ENCODE results near the gene SPDL1. TPM values are rescaled to one million over a fixed set of nuclear protein-coding genes. Genes with fewer than 3 reads are reported as not detected.

SPDL1 gene, protein sequence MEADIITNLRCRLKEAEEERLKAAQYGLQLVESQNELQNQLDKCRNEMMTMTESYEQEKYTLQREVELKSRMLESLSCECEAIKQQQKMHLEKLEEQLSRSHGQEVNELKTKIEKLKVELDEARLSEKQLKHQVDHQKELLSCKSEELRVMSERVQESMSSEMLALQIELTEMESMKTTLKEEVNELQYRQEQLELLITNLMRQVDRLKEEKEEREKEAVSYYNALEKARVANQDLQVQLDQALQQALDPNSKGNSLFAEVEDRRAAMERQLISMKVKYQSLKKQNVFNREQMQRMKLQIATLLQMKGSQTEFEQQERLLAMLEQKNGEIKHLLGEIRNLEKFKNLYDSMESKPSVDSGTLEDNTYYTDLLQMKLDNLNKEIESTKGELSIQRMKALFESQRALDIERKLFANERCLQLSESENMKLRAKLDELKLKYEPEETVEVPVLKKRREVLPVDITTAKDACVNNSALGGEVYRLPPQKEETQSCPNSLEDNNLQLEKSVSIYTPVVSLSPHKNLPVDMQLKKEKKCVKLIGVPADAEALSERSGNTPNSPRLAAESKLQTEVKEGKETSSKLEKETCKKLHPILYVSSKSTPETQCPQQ
- total RNA-seq (2021; ENCODE audit: unreplicated experiment), result 72.6 TPM
- 27.6 TPM for polyA plus RNA-seq (2012; ENCODE audit: insufficient read length)
- percentile 96 among the genes with signal in this experiment for Bru-seq, nascent RNA
- BruChase-seq, experiment 1, labeled RNA remaining after a 2-hour chase, result percentile 97 among the genes with signal in this experiment
- percentile 94 among the genes with signal in this experiment for BruChase-seq, experiment 2, labeled RNA remaining after a 6-hour chase
- long read RNA-seq, transcript SPDL1-201 (12 exons, 2,668 nt), result major isoform, 89 of 162 reads
- long read RNA-seq, partial matches to known transcripts, result 28 of 162 reads
- long read RNA-seq, other reads (novel, unspliced or antisense), result 45 of 162 reads

- in situ Hi-C loops (cut with HindIII; ENCODE audit: low pct_unique_long_range_greater_than_20kb, low sequenced_read_pairs) (no loop called here), intact Hi-C loops (cut with micrococcal nuclease; ENCODE audit: unreplicated experiment) (no loop called here)
- Histone ChIP-seq H3K9me3 (ENCODE audit: control insufficient read depth, insufficient read depth, low read depth, low read length) (no peaks in the 10 kb centered on the region), H3K36me3 (ENCODE audit: control insufficient read depth, insufficient read depth, low read length) (peaks cover 8% of the 10 kb centered on the region), H3K27me3 (ENCODE audit: control insufficient read depth, insufficient read depth, low read length) (no peaks in the 10 kb centered on the region), H3K4me1 (ENCODE audit: control insufficient read depth, insufficient read depth, low read length) (peaks cover 38% of the 10 kb centered on the region), H3K4me3 (ENCODE audit: low read depth in 2 of 2, low read length in 2 of 2) (peak within 1 kb of the TSS; percentile 86 to 88), H3K27ac (ENCODE audit: low read length) (peak within 1 kb of the TSS; percentile 97)
- peak; percentile 90 for DNase-seq (ENCODE audit: low read depth, low spot score)
- TF ChIP-seq, protein P1, sequence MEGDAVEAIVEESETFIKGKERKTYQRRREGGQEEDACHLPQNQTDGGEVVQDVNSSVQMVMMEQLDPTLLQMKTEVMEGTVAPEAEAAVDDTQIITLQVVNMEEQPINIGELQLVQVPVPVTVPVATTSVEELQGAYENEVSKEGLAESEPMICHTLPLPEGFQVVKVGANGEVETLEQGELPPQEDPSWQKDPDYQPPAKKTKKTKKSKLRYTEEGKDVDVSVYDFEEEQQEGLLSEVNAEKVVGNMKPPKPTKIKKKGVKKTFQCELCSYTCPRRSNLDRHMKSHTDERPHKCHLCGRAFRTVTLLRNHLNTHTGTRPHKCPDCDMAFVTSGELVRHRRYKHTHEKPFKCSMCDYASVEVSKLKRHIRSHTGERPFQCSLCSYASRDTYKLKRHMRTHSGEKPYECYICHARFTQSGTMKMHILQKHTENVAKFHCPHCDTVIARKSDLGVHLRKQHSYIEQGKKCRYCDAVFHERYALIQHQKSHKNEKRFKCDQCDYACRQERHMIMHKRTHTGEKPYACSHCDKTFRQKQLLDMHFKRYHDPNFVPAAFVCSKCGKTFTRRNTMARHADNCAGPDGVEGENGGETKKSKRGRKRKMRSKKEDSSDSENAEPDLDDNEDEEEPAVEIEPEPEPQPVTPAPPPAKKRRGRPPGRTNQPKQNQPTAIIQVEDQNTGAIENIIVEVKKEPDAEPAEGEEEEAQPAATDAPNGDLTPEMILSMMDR (IDR thresholded peaks at IDR 0.05), result no peak
- TF ChIP-seq SIN3A (IDR thresholded peaks at IDR 0.05; ENCODE audit: borderline replicate concordance, insufficient read depth, low read depth, low read length) (peak; percentile 96; the same call in 1 of the 2 replicates), POLR2AphosphoS5 (IDR thresholded peaks at IDR 0.05; ENCODE audit: low read depth, low read length) (peak; percentile 98), TCF7L2 (IDR thresholded peaks at IDR 0.05; ENCODE audit: low read depth, low read length) (no peak)
- TF ChIP-seq, protein P2, sequence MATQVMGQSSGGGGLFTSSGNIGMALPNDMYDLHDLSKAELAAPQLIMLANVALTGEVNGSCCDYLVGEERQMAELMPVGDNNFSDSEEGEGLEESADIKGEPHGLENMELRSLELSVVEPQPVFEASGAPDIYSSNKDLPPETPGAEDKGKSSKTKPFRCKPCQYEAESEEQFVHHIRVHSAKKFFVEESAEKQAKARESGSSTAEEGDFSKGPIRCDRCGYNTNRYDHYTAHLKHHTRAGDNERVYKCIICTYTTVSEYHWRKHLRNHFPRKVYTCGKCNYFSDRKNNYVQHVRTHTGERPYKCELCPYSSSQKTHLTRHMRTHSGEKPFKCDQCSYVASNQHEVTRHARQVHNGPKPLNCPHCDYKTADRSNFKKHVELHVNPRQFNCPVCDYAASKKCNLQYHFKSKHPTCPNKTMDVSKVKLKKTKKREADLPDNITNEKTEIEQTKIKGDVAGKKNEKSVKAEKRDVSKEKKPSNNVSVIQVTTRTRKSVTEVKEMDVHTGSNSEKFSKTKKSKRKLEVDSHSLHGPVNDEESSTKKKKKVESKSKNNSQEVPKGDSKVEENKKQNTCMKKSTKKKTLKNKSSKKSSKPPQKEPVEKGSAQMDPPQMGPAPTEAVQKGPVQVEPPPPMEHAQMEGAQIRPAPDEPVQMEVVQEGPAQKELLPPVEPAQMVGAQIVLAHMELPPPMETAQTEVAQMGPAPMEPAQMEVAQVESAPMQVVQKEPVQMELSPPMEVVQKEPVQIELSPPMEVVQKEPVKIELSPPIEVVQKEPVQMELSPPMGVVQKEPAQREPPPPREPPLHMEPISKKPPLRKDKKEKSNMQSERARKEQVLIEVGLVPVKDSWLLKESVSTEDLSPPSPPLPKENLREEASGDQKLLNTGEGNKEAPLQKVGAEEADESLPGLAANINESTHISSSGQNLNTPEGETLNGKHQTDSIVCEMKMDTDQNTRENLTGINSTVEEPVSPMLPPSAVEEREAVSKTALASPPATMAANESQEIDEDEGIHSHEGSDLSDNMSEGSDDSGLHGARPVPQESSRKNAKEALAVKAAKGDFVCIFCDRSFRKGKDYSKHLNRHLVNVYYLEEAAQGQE (IDR thresholded peaks at IDR 0.05; ENCODE audit: insufficient read depth in 1 of 2, low read depth in 2 of 2, low read length in 1 of 2), result no peak
- BruUV-seq (replicated peaks), result no TSS peak
- CTCF ChIA-PET, result interaction anchor here (0.6 to 0.8 kb wide), 5 partner anchors 13 to 907 kb away, joined by 3 to 10 read pairs (median 5); no protein-coding TSS in a partner anchor
- POLR2A ChIA-PET, result interaction anchor here (0.6 to 0.8 kb wide), 4 partner anchors 113 to 1777 kb away, joined by 3 to 8 read pairs (median 4); no protein-coding TSS in a partner anchor
- peak; percentile 93 for ATAC-seq
Observed at GRCh38 chr5:169583424-169584220, at the start of gene SPDL1. SPDL1 (plus strand) TSS chr5:169583773; CDS start chr5:169588417, 4,644 bp downstream.

DNA sequence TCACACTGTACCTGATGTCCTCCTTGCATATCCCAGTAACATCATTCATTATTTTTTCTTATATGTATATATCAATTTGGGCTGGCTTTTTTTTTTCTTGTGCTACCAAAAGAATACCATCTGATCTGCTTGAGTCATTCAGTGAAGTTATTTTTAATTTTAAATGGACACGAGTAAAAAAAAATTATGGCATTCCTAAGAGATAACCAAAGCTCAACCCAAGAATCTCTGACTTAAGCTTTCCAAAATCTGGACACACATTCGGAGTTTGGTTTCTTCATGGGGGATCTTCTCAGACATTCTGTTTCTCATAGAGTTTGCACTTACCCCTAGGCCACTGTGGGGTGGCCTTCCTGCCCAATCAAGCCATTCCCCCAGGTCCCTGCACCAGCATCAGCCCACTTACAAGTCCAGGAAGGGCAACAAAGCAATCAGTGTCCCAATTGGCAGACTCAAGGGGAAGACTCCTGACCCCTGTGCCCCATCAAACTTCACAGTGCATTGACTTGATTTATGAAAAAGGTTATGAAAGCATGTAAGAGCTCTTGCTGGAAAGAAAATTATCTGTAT is 49.2 kb upstream of the SPDL1 start:
- Histone ChIP-seq H3K4me1 (ENCODE audit: control insufficient read depth, insufficient read depth, low read length) (no peaks in the 10 kb centered on the region), H3K36me3 (ENCODE audit: control insufficient read depth, insufficient read depth, low read length) (no peaks in the 10 kb centered on the region), H3K27ac (ENCODE audit: low read length) (no peak overlapping the region), H3K27me3 (ENCODE audit: control insufficient read depth, insufficient read depth, low read length) (no peaks in the 10 kb centered on the region), H3K4me3 (ENCODE audit: low read depth in 2 of 2, low read length in 2 of 2) (no peak overlapping the region), H3K9me3 (ENCODE audit: control insufficient read depth, insufficient read depth, low read depth, low read length) (no peaks in the 10 kb centered on the region)
- ChIA-PET POLR2A (no interaction called here), CTCF (no interaction called here)
- in situ Hi-C loops (cut with HindIII; ENCODE audit: low pct_unique_long_range_greater_than_20kb, low sequenced_read_pairs) (no loop called here), intact Hi-C loops (cut with micrococcal nuclease; ENCODE audit: unreplicated experiment) (no loop called here)
- no peak for ATAC-seq
- BruUV-seq (replicated peaks), result no TSS peak
- DNase-seq (ENCODE audit: low read depth, low spot score), result no peak
- no peak for TF ChIP-seq TCF7L2 (IDR thresholded peaks at IDR 0.05; ENCODE audit: low read depth, low read length)
- TF ChIP-seq SIN3A (IDR thresholded peaks at IDR 0.05; ENCODE audit: borderline replicate concordance, insufficient read depth, low read depth, low read length), result no peak
- TF ChIP-seq, protein P2 (IDR thresholded peaks at IDR 0.05; ENCODE audit: insufficient read depth in 1 of 2, low read depth in 2 of 2, low read length in 1 of 2), result no peak
- TF ChIP-seq, protein P1 (IDR thresholded peaks at IDR 0.05), result no peak
- TF ChIP-seq POLR2AphosphoS5 (IDR thresholded peaks at IDR 0.05; ENCODE audit: low read depth, low read length), result no peak

All from Panc1 (cell line).